HCT116 (cell line): ENCODE measurements around the gene AOPEP. TPM values are rescaled to one million over a fixed set of nuclear protein-coding genes. Genes with fewer than 3 reads are reported as not detected.

ENCODE experiments used
- ATAC-seq: fragments of 200-7000 bp; cut with Tn5 transposase; 2 replicates; pipeline ENCODE4 v1.9.1; 2020; ENCODE audit warnings: mild to moderate bottlenecking, moderate library complexity
- BruUV-seq: library from RNA; stranded (reverse); fragments of 400-500 nt; replicated peaks from 2 replicates; lab custom pipeline; 2021; lab: Mats Ljungman, UMichigan
- CTCF ChIA-PET: fragments of 300-600 bp; sonication (Branson Sonifier 250); formaldehyde crosslinking; loops from one replicate; lab custom pipeline; 2021; ENCODE audit warnings: antibody characterized with exemption; lab: Charles Lee
- POLR2A ChIA-PET: fragments of 300-600, 350-600 bp; sonication (Branson Sonifier 250); formaldehyde crosslinking; loops from one replicate; lab custom pipeline; 2021; ENCODE audit warnings: antibody characterized with exemption; lab: Charles Lee
- RAD21 ChIA-PET, 2 experiments: fragments of 300-600 bp; sonication (Branson Sonifier 250); formaldehyde crosslinking; loops; one replicate each; lab custom pipeline; 2023; ENCODE audit warnings: low total read pairs in 2 of 2; ENCODE audit not compliant: uncharacterized antibody in 2 of 2, unreplicated experiment in 2 of 2, low non-redundant PET in 1 of 2; lab: Charles Lee
- DNase-seq: peaks from one replicate; pipeline ENCODE4 v3.0.0-alpha.2; 2010; ENCODE audit warnings: low read depth, low spot score
- H2AFZ ChIP-seq: fragments of 200-600 bp; shearing (Covaris generic), sonication (generic); 2 replicates; pipeline ENCODE4 v1.6.1; 2017; ENCODE audit warnings: low read depth, mixed run types, mixed read lengths, antibody characterized with exemption, low read length; ENCODE audit not compliant: poor library complexity, severe bottlenecking
- H3K27ac ChIP-seq: 2 replicates; pipeline ENCODE4 v1.5.1; 2012; ENCODE audit warnings: low read depth, low read length
- H3K27me3 ChIP-seq: fragments of 200-600 bp; sonication (generic); 2 replicates; pipeline ENCODE4 v1.6.1; 2016; ENCODE audit warnings: mixed run types, low read length, mixed read lengths; ENCODE audit not compliant: insufficient read depth
- H3K36me3 ChIP-seq, 2 experiments: fragments of 200-500 bp in 1 of 2; fragments of 200-600 bp in 1 of 2; sonication (Bioruptor generic) in 1 of 2; sonication (generic) in 1 of 2; 2 replicates each; pipeline versions ENCODE4 v1.5.1 to v1.6.1; 2014 to 2016; ENCODE audit warnings: low read length in 2 of 2, inconsistent platforms in 1 of 2, mixed read lengths in 1 of 2, mixed run types in 1 of 2; ENCODE audit not compliant: insufficient read depth in 2 of 2, control insufficient read depth in 1 of 2
- H3K4me1 ChIP-seq, 2 experiments: fragments of 200-600 bp in 1 of 2; sonication (generic) in 1 of 2; 2 replicates each; pipeline versions ENCODE4 v1.5.1 to v1.6.1; 2012 to 2017; ENCODE audit warnings: low read length in 2 of 2, inconsistent platforms in 1 of 2, mild to moderate bottlenecking in 1 of 2, mixed read lengths in 1 of 2, mixed run types in 1 of 2, moderate library complexity in 1 of 2; ENCODE audit not compliant: insufficient read depth in 2 of 2, control insufficient read depth in 1 of 2
- H3K4me2 ChIP-seq: fragments of 200-600 bp; sonication (generic); 2 replicates; pipeline ENCODE4 v1.6.1; 2017; ENCODE audit warnings: mixed run types, low read length, mixed read lengths
- H3K4me3 ChIP-seq, 2 experiments: fragments of 200-600 bp in 1 of 2; sonication (generic) in 1 of 2; replicated peaks in 1 of 2; 2 replicates each; pipeline ENCODE4 v1.5.1; 2011 to 2016; ENCODE audit warnings: low read length in 2 of 2, control low read depth in 1 of 2, low read depth in 1 of 2, mild to moderate bottlenecking in 1 of 2, mixed read lengths in 1 of 2, mixed run types in 1 of 2
- H3K79me2 ChIP-seq: fragments of 200-600 bp; sonication (generic); 2 replicates; pipeline ENCODE4 v1.6.1; 2017; ENCODE audit warnings: mild to moderate bottlenecking, mixed run types, low read length, moderate library complexity, mixed read lengths; ENCODE audit not compliant: insufficient read depth
- H3K9ac ChIP-seq: fragments of 200-600 bp; sonication (generic); 2 replicates; pipeline ENCODE4 v1.6.1; 2016; ENCODE audit warnings: low read length, mixed read lengths
- H3K9me2 ChIP-seq: fragments of 200-600 bp; sonication (generic), shearing (Covaris generic); 2 replicates; pipeline ENCODE4 v1.6.1; 2017; ENCODE audit warnings: mixed run types, mild to moderate bottlenecking, moderate library complexity; ENCODE audit not compliant: insufficient read depth
- H3K9me3 ChIP-seq, 2 experiments: fragments of 200-500 bp in 1 of 2; fragments of 200-600 bp in 1 of 2; sonication (Bioruptor generic) in 1 of 2; sonication (generic) in 1 of 2; 2 replicates each; pipeline ENCODE4 v1.6.1; 2014 to 2017; ENCODE audit warnings: low read length in 2 of 2, mixed read lengths in 2 of 2, inconsistent platforms in 1 of 2, low read depth in 1 of 2, mild to moderate bottlenecking in 1 of 2, mixed run types in 1 of 2, moderate library complexity in 1 of 2; ENCODE audit not compliant: control insufficient read depth in 1 of 2, insufficient read depth in 1 of 2
- H4K20me1 ChIP-seq: fragments of 200-600 bp; sonication (generic), shearing (Covaris generic); 2 replicates; pipeline ENCODE4 v1.6.1; 2017; ENCODE audit warnings: mixed run types, mild to moderate bottlenecking, moderate library complexity; ENCODE audit not compliant: insufficient read depth
- CBX3 ChIP-seq: IDR thresholded peaks from 2 replicates; pipeline ENCODE4 v1.6.1; 2012; ENCODE audit warnings: low read depth
- CEBPB ChIP-seq: IDR thresholded peaks from 2 replicates; pipeline ENCODE4 v1.6.1; 2012; ENCODE audit warnings: low read depth
- EGR1 ChIP-seq: IDR thresholded peaks from 2 replicates; pipeline ENCODE4 v1.6.1; 2012; ENCODE audit warnings: low read depth
- EZH2 ChIP-seq: fragments of 200-600 bp; sonication (generic); IDR thresholded peaks from 2 replicates; pipeline ENCODE4 v1.6.1; 2017; ENCODE audit warnings: antibody characterized with exemption, mixed run types
- FOSL1 ChIP-seq: IDR thresholded peaks from 2 replicates; pipeline ENCODE4 v1.6.1; 2012; ENCODE audit warnings: low read depth
- JUND ChIP-seq: IDR thresholded peaks from 2 replicates; pipeline ENCODE4 v1.6.1; 2012
- POLR2A ChIP-seq: IDR thresholded peaks from 2 replicates; pipeline ENCODE4 v1.7.0; 2011; ENCODE audit warnings: borderline replicate concordance; ENCODE audit not compliant: insufficient read depth, insufficient read length; ENCODE audit errors: extremely low read depth
- RAD21 ChIP-seq: IDR thresholded peaks from 2 replicates; pipeline ENCODE4 v1.6.1; 2012; ENCODE audit warnings: low read depth, mild to moderate bottlenecking
- SIN3A ChIP-seq: IDR thresholded peaks from 2 replicates; pipeline ENCODE4 v1.6.1; 2012; ENCODE audit warnings: low read depth
- SP1 ChIP-seq: IDR thresholded peaks from 2 replicates; pipeline ENCODE4 v1.6.1; 2012; ENCODE audit warnings: low read depth
- TCF7L2 ChIP-seq: IDR thresholded peaks from 2 replicates; pipeline ENCODE4 v1.7.0; 2011; ENCODE audit warnings: borderline replicate concordance, inconsistent platforms; ENCODE audit not compliant: insufficient read depth, insufficient read length; ENCODE audit errors: extremely low read depth
- YY1 ChIP-seq: IDR thresholded peaks from 2 replicates; pipeline ENCODE4 v1.6.1; 2011; ENCODE audit warnings: low read length, low read depth, moderate library complexity, mild to moderate bottlenecking; ENCODE audit not compliant: insufficient replicate concordance; ENCODE audit errors: extremely low read depth
- intact Hi-C: fragments of 100-400 bp; cut with micrococcal nuclease; formaldehyde crosslinking; loops from 2 replicates; pipeline ENCODE4 v1.10.0; 2022
- total RNA-seq: library from RNA; stranded (reverse); gene quantifications from one replicate; pipeline ENCODE4 v1.2.1, GENCODE V29; 2021; ENCODE audit not compliant: unreplicated experiment
- TF ChIP-seq, protein P1 (sequence below): IDR thresholded peaks from 2 replicates; pipeline ENCODE4 v1.6.1; 2012
- TF ChIP-seq, protein P2 (sequence below): IDR thresholded peaks from 2 replicates; pipeline ENCODE4 v1.6.1; 2012
- TF ChIP-seq, protein P3 (sequence below): IDR thresholded peaks from 2 replicates; pipeline ENCODE4 v1.6.1; 2011; ENCODE audit warnings: mild to moderate bottlenecking, low read length, moderate library complexity; ENCODE audit not compliant: insufficient replicate concordance; ENCODE audit errors: extremely low read depth

The AOPEP gene
- total RNA-seq, 1 experiment from 2014 or later, result 15.1 TPM

DNA sequence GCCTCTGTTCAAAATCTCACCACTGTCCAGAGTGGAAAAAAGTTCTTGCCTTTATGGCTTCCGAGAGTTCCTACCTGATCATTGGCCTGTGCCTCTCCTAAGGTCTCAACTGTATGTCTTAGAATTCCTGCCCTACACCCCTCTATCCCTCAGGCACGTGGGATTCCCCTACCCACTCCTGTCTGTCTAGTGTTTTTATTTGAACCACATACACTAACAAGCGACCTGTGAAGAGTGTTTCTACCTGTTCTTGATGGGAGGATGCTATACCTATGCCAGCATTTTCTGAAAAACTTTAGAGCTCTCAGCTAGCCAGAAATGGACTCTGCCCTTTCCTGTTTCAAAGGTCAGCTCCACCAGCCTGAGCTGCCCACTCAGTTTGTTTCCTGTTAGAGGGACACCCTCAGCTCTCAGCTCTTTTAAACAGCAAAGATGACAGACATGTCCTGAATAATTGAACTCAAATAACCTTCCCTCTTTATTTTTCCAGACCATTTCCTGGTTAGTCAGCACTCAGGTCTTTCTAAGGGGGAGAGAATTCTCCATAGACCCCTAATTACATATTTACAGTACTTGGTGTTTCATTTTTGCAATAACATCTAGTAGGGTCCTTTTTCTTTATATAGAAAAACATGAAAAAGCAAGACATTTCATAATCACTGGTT, 214.8 kb downstream of the AOPEP start:
- RAD21 ChIA-PET, result no interaction called here
- no peak overlapping the region for H3K9ac ChIP-seq
- TF ChIP-seq YY1 (no peak), CBX3 (no peak), SP1 (peak; percentile 34; the same call in 1 of the 2 replicates)
- TF ChIP-seq, protein P1, sequence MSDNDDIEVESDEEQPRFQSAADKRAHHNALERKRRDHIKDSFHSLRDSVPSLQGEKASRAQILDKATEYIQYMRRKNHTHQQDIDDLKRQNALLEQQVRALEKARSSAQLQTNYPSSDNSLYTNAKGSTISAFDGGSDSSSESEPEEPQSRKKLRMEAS, result no peak
- TF ChIP-seq, protein P2, sequence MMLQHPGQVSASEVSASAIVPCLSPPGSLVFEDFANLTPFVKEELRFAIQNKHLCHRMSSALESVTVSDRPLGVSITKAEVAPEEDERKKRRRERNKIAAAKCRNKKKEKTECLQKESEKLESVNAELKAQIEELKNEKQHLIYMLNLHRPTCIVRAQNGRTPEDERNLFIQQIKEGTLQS, result no peak
- TF ChIP-seq, all 23 proteins: peak for 1
- H3K9me2 ChIP-seq, result no peaks in the 10 kb centered on the region
- no peak for DNase-seq
- no peak for ATAC-seq
- H3K36me3 ChIP-seq, result no peaks in the 10 kb centered on the region
- ChIA-PET CTCF (no interaction called here), POLR2A (no interaction called here)
- no peak overlapping the region for H2AFZ ChIP-seq
- H3K27ac ChIP-seq, result no peak overlapping the region
- H3K9me3 ChIP-seq, result no peaks in the 10 kb centered on the region
- no peaks in the 10 kb centered on the region for H3K79me2 ChIP-seq
- H3K4me3 ChIP-seq, result no peak overlapping the region
- intact Hi-C loops, result no loop called here
- no peaks in the 10 kb centered on the region for H3K27me3 ChIP-seq
- BruUV-seq, result no TSS peak
- peak overlapping the region; percentile 58 for H3K4me2 ChIP-seq
- H3K4me1 ChIP-seq, result peaks cover 20 to 44% of the 10 kb centered on the region in 2 experiments
- H4K20me1 ChIP-seq, result no peaks in the 10 kb centered on the region

DNA sequence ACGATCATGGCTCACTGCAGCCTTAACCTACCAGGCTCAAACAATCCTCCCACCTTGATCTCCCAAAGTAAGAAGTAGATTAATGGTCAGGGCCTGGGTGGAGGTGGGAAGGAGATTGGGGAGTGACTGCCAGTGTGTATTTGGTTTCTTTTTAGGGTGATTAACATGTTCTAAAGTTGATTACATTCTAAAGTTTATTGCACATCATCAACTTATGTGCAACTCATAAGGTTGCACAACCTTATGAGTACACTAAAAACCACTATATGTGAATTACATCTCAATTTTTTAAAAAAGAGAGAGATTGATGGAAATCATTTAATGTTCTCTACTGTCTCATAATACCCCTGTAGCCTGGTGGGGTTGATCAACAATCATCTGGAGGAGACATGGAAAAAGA, 218.1 kb downstream of the AOPEP start:
- BruUV-seq, result no TSS peak
- intact Hi-C loops, result no loop called here
- peaks cover 13 to 40% of the 10 kb centered on the region in 2 experiments for H3K4me1 ChIP-seq
- no peak overlapping the region for H3K9ac ChIP-seq
- no peak overlapping the region for H3K27ac ChIP-seq
- ChIA-PET RAD21 (no interaction called here), CTCF (no interaction called here), POLR2A (interaction anchor here (0.8 kb wide), 1 partner anchor 78 kb away, joined by 5 read pairs; no protein-coding TSS in a partner anchor)
- no peaks in the 10 kb centered on the region for H3K9me3 ChIP-seq
- H3K9me2 ChIP-seq, result no peaks in the 10 kb centered on the region
- H3K27me3 ChIP-seq, result no peaks in the 10 kb centered on the region
- H2AFZ ChIP-seq, result no peak overlapping the region
- DNase-seq (no peak), ATAC-seq (no peak)
- H3K79me2 ChIP-seq, result no peaks in the 10 kb centered on the region
- H3K4me2 ChIP-seq, result no peak overlapping the region
- H3K4me3 ChIP-seq, result no peak overlapping the region
- H4K20me1 ChIP-seq, result no peaks in the 10 kb centered on the region
- H3K36me3 ChIP-seq, result no peaks in the 10 kb centered on the region
- TF ChIP-seq CEBPB, result no peak
- no peak for TF ChIP-seq POLR2A
- TF ChIP-seq TCF7L2, result no peak
- TF ChIP-seq JUND, result no peak
- no peak for TF ChIP-seq SIN3A
- TF ChIP-seq EZH2, result no peak
- TF ChIP-seq FOSL1, result no peak
- TF ChIP-seq EGR1, result no peak
- TF ChIP-seq YY1, result no peak
- TF ChIP-seq, protein P3, sequence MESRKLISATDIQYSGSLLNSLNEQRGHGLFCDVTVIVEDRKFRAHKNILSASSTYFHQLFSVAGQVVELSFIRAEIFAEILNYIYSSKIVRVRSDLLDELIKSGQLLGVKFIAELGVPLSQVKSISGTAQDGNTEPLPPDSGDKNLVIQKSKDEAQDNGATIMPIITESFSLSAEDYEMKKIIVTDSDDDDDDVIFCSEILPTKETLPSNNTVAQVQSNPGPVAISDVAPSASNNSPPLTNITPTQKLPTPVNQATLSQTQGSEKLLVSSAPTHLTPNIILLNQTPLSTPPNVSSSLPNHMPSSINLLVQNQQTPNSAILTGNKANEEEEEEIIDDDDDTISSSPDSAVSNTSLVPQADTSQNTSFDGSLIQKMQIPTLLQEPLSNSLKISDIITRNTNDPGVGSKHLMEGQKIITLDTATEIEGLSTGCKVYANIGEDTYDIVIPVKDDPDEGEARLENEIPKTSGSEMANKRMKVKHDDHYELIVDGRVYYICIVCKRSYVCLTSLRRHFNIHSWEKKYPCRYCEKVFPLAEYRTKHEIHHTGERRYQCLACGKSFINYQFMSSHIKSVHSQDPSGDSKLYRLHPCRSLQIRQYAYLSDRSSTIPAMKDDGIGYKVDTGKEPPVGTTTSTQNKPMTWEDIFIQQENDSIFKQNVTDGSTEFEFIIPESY, result no peak
- TF ChIP-seq RAD21, result no peak
